Measurements from ENCODE around the gene SRRM2.

The SRRM2 gene

DNA sequence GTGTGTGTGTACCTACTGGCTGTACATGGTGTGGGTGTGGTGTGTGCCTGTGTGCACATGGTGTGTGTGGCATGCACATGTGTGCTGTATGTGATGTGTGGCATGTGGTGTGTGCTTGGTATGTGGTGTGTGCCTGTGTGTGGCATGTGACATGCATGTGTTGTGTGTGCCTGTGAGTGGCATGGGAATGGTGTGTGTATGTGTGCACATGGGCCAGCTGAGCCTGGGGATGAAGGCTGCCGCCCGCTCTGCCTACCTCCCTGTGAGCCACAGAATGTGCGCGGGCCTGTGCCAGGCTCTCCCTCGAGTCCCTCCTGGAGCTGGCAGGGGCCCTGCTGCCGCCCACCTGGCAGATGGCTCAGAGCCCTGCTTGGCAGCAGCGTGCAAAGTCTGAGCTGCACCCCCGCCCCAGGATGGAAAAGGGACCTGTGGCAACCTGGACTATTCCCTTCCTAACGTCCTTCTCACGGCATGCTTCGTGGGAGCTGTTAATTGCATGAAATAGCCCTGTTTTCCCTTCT, 41.7 kb upstream of the SRRM2 start:
- no peak overlapping the region for H3K4me3 ChIP-seq (ENCODE audit: low read depth, low read length)
- TF ChIP-seq, protein P1, sequence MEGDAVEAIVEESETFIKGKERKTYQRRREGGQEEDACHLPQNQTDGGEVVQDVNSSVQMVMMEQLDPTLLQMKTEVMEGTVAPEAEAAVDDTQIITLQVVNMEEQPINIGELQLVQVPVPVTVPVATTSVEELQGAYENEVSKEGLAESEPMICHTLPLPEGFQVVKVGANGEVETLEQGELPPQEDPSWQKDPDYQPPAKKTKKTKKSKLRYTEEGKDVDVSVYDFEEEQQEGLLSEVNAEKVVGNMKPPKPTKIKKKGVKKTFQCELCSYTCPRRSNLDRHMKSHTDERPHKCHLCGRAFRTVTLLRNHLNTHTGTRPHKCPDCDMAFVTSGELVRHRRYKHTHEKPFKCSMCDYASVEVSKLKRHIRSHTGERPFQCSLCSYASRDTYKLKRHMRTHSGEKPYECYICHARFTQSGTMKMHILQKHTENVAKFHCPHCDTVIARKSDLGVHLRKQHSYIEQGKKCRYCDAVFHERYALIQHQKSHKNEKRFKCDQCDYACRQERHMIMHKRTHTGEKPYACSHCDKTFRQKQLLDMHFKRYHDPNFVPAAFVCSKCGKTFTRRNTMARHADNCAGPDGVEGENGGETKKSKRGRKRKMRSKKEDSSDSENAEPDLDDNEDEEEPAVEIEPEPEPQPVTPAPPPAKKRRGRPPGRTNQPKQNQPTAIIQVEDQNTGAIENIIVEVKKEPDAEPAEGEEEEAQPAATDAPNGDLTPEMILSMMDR (IDR thresholded peaks at IDR 0.05; ENCODE audit: low read depth, low read length): no peak

DNA sequence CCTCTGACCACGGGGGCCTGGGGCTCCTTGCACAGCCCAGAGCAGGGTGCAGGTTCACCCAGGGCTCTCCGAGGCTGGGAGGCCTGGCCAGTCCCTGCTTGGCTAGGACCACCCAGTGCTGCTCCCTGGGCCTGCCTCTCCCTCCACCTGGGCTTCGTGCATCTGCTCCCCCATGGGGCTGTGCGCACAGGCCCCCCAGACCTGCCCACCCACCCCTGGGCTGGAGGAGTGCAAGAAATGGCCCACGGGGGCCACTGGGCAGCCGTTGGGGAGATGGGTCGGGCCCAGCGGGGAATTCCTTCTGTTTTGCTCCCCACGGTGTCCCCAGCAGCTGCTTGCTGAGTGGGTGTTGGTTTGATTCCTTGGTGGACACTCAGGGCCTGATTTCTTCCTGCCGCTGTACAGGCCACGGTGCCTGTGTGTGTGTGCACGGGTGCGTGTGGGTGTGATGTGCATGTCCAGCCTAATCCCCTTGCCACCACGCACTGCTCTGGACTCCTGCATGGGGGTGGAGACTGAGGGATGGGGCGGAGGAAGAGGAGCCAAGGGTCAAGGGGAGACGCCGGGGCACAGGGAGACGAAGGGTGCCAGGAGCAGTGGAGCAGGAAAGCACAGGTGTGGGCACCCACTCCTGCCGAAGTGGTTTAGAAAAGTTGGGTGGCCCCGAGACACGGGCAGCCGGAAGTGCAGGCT, 40.9 kb upstream of the SRRM2 start:
- TF ChIP-seq, protein P1 (IDR thresholded peaks at IDR 0.05; ENCODE audit: low read depth, low read length): no peak
- H3K4me3 ChIP-seq (ENCODE audit: low read depth, low read length): no peak overlapping the region

DNA sequence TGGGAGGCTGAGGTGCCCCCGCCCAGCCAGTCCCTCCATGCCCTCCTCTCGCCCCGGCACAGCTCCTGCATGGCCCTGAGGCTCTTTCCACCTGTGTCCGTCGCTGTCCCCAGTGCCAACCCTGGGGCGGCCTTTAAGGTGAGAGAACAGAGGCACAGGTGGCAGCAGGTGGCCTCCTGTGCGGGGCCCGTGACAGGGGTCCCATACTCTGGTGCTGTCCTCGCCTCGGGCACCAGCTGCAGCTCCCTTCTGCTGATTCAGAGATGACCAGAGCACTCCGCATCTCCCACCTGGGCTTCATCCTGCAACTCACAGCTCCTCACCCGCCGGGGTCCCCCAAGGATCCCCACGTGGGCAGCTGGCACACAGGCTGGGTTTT, 40.4 kb upstream of the SRRM2 start:
- TF ChIP-seq, protein P1 (IDR thresholded peaks at IDR 0.05; ENCODE audit: low read depth, low read length): no peak
- no peak overlapping the region for H3K4me3 ChIP-seq (ENCODE audit: low read depth, low read length)

DNA sequence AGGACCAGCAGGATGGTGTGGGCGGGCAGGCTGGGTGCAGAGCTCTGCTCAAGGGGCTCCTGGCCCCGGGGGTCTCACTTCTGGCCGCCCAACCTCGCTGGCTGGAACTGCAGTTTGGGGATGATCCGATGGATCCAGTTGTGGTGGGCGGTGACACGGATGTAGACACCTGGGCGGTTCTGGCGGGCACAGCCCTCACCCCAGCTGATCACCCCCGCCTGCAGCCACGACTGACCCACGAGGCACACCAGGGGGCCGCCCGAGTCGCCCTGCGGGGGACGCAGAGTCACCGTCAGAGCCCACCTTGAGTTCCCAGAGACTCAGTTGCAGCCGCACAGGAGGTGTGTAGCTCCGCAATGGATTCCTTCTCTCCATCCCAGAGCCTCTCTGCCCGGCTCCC, 39.9 kb upstream of the SRRM2 start:
- no peak overlapping the region for H3K4me3 ChIP-seq (ENCODE audit: low read depth, low read length)
- TF ChIP-seq, protein P1 (IDR thresholded peaks at IDR 0.05; ENCODE audit: low read depth, low read length): no peak

DNA sequence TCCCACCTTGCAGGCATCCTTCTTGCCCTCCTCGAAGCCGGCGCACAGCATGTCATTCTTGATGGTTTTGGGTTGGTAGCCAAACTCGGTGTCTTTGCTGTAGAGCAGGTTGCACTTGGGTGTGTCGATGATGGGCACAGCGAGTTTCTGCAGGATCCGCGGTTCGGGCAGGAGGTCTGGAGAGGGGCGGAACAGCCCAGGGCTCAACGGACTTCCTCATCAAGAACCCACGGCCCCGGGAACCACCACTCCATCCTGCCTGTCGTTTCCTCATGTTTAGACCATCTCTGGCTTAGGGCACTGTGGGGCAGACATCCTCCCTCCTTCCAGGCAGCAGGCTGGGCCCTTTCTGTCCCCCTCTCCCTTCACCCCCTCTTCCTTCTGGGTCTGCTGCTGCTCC, 38.9 kb upstream of the SRRM2 start:
- H3K4me3 ChIP-seq (ENCODE audit: low read depth, low read length): no peak overlapping the region
- TF ChIP-seq, protein P1 (IDR thresholded peaks at IDR 0.05; ENCODE audit: low read depth, low read length): no peak

DNA sequence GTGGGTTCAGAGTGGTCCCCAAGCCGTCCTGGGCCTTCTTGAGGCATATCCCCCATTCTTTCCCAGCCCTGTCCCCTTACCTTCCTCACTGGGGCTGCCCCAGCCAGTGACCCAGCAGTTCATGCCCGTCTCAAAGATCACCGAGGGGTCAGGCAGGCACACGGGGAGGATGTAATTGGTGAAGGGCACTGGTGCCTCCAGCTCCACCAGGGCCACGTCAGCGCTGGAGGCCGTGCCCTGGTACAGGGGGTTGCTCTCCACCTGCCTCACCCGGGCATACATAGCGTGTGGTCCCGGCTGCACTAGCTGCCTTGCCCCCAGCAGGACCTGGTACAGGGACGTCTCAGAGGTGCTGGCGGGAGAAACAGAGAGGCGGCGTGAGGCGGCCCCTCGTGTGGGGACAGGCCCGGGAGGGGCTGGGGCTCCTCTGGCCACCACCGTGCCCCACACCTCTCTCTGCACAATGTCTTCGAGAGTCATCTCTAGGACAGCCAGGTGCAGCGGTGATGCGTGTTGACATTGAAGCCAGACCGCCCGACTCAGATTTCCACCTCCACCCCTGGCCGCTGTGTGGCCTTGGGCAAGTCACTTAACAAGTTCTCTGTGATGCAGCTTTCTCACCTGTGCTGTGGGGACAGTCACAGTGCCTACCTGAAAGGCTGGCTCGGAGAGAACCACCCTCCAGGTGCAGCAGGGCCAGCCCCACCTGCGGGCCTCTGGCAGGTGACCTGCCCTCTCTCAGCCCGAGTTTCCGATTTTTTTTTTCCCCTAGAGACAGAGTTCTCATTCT, 38.3 kb upstream of the SRRM2 start:
- no peak overlapping the region for H3K4me3 ChIP-seq (ENCODE audit: low read depth, low read length)
- TF ChIP-seq, protein P1 (IDR thresholded peaks at IDR 0.05; ENCODE audit: low read depth, low read length): no peak

DNA sequence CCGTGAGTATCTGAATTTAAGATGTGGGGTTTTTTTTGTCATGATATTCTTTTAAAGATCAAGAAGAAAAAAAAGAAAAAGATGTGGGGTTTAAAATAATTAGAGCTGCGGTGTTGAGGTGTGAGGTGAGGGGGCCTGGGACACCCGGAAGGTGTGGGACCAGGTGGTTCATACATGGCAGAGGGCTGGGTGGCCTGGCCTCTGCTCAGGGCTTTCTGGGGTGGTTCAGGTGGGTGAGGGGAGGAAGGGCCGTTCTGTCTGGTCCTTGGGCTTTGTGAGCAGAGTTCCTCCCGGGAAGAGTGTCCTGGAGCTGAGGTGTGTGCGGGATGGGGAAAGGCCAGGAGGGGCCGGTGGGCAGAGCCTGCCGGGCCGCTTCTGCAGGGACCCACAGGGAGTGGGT, 37.4 kb upstream of the SRRM2 start:
- TF ChIP-seq, protein P1 (IDR thresholded peaks at IDR 0.05; ENCODE audit: low read depth, low read length): no peak
- H3K4me3 ChIP-seq (ENCODE audit: low read depth, low read length): no peak overlapping the region

Data from WI38 (cell line).